AG08395 (cell line): ENCODE measurements around the gene STXBP3.
A peak's percentile ranks its signal among the peaks of the same experiment; 100 is the strongest.
"Not testable (repeated sequence)": the region's sequence is repeated elsewhere in the genome, so short reads cannot be mapped to it uniquely, and the experiment has no call there.

ENCODE experiments used
- DNase-seq: peaks from one replicate; pipeline ENCODE4 v3.0.0; 2012; ENCODE audit warnings: mixed read lengths, low spot score

The STXBP3 gene, protein sequence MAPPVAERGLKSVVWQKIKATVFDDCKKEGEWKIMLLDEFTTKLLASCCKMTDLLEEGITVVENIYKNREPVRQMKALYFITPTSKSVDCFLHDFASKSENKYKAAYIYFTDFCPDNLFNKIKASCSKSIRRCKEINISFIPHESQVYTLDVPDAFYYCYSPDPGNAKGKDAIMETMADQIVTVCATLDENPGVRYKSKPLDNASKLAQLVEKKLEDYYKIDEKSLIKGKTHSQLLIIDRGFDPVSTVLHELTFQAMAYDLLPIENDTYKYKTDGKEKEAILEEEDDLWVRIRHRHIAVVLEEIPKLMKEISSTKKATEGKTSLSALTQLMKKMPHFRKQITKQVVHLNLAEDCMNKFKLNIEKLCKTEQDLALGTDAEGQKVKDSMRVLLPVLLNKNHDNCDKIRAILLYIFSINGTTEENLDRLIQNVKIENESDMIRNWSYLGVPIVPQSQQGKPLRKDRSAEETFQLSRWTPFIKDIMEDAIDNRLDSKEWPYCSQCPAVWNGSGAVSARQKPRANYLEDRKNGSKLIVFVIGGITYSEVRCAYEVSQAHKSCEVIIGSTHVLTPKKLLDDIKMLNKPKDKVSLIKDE

DNA sequence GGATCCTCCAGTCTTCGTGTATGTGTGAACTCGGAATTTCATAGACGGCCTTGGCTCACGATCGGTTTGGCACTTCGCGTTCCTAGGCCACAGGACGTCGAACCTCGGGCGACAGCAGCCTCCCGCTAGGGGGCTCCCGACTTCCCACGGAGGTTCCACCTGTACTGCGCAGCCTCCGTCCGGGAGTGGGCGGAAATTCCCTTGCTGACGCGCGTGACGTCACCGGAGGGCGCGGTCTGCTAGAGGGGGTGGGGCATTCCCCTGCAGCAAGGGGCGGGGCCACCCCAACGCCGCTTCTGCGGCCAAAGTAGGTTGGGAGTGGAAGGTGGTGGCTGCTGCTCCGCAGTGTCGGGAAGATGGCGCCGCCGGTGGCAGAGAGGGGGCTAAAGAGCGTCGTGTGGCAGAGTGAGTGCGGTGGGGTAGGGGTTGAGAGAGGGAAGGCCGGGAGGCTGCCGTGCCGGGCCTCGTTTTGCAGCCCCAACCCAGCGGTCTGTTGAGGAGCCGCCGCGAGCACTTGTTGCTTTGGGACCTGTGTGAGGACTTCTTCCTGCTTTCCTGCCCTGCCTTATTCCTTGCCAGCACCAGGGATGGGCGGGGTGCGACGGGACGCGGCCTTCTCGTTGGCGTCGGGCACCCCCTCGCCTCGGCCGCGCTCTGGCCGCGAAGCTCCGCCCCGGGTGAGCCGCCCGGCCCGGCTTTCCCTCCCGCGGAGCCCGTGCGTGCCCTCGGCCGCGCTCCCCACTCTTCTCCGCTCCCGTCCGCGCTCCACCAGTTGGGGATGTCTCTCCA is at the start of gene STXBP3:
STXBP3 (plus strand) TSS at position 293 of the 789 bp plus-strand sequence; CDS start at position 357, 64 bp downstream.
- DNase-seq = peak; percentile 99

DNA sequence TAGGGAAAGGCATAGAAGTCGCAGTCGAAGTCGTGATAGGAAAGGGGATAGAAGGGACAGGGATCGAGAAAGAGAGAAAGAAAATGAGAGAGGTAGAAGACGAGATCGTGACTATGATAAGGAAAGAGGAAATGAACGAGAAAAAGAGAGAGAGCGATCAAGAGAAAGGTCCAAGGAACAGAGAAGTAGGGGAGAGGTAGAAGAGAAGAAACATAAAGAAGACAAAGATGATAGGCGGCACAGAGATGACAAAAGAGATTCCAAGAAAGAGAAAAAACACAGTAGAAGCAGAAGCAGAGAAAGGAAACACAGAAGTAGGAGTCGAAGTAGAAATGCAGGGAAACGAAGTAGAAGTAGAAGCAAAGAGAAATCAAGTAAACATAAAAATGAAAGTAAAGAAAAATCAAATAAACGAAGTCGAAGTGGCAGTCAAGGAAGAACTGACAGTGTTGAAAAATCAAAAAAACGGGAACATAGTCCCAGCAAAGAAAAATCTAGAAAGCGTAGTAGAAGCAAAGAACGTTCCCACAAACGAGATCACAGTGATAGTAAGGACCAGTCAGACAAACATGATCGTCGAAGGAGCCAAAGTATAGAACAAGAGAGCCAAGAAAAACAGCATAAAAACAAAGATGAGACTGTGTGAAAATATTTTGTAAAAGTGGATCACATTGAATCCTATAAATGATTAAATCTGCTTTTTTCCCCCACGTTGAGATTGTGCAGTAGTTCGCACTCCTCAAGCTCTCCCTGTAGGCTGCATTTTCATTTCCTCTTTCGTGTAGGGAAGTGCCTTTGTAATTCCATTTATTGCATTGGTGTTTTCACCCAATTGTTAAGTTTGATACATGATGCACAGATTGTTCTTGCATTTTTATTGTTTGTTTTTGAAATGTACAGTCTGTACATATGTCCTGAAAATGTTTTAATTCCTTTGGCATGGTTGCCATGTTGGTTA is 46.8 kb upstream of the STXBP3 start:
- no peak for DNase-seq

DNA sequence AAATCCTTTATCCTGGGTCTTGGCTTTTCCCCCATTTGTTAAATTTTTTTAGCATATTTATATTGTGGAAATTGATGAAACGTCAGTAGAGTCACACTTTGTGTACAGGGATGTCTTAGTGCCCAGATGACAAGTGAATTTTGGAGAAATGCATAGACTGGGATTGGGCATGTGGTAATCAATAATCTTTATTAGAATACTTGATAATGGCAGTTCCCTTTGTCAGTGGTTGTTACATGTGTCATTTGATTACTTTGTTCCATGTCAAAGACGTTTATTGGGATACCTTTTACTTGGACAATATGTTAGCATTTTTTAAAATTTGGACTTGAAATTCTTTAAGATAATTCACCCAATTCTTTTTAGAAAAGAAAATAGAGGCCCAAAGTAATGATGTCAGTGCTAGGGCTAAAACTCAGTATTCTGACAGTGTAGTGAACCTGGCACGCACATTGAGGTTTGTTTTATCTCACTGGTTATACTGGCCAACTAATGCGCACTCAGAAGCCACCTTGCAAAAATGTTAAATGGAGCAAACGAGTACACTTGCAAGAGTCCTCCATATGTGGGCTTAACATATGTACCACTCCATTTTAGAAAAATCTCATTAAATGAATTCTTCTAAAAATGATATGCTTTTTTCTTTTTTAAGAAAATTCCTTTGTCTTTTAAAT is 45.2 kb upstream of the STXBP3 start:
- no peak for DNase-seq

DNA sequence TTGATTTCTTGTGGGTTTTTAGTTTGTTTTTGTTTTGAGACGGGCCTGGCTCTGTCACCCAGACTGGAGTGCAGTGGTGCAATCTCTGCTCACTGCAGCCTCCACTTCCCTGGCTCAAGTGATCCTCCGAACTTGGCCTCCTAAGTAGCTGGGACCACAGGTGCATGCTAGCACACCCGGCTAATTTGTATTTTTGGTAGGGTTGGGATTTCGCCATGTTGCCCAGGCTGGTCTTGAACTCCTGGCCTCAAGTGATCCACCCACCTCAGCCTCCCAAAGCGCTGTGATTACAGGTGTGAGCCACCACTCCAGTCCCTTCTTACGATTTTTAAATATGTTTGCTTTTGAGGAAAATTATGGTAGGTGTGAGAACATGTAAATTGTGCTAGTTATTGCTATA is 44.4 kb upstream of the STXBP3 start:
- DNase-seq = not testable (repeated sequence)

DNA sequence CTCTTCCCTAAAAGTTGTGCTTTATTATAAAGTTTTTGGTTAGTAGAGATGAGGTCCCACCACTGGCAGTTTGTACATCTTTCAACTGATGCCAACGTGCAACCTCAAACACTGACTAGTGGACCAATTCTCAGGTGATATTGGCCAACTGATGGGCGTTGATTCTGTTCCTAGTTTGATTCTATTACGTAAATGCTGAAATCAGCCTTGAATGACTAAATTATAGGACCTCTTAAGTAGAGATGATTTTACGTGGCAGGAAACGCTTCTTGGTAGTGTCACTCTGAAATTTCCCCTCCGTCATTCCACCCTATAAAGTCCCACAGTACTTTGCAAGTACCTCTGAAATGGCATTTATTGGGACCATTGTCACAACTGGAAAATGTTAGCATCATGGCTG is 42.5 kb upstream of the STXBP3 start:
- no peak for DNase-seq

DNA sequence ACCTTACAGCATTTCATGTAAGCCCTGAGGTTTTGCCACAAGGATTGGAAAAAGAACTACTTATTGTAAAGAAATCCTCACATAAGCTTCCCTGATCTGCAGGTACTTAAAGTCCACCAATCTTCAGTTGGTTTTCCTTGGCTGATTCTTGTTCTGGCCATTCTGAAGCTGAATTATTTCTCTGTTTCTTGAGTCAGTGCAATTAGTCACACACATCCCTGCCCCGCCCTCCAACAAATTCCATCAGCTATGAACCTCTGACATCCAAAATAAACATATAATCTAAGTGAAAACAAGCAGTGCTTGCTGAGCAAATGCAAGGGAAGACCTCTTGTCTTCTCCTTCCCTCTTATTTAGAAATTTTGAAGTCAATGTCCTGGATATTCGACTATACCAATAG is 42.0 kb upstream of the STXBP3 start:
- DNase-seq = peak; percentile 74

DNA sequence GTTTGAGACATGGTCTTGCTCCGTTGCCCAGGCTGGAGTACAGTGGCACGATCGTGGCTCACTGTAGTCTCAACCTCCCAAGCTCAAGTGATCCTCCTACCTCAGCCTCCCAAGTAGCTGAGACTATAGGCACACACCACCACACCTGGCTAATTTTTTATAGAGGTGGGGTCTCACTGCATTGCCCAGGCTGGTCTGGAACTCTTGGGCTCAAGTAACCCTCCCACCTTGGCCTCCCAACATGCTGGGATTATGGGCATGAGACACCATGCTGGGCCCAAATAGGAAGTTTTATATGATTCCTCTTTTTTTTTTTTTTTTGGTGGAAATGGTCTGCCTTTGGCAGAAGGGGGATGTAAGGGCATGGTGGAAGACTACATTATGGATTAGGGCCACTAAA is 39.8 kb upstream of the STXBP3 start:
- DNase-seq = no peak

DNA sequence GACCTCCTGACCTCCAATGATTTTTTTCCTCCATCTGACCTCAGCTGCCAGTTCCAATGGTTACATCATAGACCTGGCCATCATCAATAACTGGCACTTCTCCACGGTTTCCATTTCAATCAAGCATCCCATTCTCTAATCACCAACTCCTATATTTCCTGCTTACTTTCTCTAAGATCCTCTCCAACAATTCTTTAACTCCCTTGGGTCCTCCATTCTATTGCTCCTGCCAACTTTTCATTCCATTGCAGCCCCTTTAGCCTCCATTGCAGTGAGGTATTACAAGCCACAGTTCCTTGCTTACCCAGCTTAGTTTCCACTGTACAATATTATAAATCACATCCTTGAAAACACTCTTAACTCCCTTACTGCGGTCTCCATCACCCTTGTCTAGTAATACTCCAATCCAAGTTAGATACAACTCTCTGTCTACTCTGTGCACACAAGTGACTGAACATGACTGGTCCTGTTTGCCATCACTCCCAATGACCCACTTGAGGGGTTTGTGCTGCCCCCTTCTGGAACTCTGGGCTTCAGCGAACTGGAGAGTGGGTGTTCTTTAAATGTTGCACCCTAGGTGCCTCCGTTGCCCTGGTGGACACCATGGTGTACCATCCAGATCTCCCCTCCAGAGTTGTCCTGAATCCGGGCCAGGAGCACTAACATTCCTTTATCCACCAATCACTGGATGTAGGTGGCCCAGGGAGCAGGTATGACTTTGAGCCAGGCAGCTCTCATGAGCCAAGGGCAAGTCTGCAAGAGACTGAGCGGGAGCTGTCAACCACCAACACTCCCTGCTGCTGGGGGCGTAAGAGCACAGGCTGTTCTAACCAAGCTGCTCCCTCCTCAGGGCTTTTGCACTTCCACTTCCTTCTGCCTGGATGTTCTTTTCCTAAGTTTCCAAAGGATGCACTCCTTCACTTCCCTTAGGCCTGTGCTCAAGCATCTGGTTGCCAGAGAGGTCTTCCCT is 37.5 kb upstream of the STXBP3 start:
- no peak for DNase-seq

DNA sequence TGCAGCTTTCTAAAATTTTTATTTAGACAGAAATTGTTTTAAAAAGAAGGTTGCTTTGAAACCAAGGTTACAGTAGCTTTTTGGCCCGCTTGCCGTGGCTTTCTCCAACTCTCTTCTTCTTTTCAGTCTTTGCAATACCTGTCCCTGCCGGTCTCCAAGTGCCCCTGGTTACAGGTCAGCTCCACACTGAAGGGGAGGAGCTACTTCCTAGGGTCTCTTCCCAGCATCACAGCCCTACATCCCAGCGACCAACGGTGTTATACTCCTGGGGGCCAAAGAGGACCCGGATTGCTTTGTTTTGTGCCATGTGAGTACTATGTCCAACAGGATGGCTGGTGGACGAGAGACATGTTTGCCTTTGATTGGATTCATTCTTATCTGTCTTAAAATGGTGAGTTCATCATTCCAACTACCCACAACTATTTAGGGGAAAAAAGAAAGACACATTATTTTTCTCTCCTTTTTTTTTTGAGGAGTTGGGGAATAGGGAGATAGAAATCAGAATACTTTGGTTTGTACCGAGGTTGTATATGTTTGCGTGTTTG is 33.8 kb upstream of the STXBP3 start, which contains the start of gene FNDC7:
FNDC7 (plus strand) TSS at position 303 of the 545 bp plus-strand sequence; CDS start at position 329, 26 bp downstream.
- no peak for DNase-seq

DNA sequence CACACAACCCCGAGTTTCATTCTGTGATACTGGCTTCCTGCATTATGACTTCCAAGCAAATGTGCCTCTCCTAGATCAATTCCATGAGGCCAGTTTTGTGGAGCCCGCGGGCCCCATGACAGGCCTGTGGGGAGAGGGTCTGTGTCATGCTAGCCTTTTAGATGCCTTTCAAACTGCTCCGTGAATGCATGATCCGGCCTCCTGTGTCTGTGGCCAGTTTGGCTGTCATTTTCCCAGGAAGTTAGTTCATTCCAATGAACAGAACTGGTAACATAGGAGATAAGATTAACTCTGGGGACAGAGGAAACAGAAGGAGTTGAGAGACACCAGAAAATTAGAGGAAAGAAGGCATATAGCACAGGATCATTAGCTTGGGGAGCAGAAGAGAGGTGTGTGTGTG is 30.5 kb upstream of the STXBP3 start:
- DNase-seq = no peak

DNA sequence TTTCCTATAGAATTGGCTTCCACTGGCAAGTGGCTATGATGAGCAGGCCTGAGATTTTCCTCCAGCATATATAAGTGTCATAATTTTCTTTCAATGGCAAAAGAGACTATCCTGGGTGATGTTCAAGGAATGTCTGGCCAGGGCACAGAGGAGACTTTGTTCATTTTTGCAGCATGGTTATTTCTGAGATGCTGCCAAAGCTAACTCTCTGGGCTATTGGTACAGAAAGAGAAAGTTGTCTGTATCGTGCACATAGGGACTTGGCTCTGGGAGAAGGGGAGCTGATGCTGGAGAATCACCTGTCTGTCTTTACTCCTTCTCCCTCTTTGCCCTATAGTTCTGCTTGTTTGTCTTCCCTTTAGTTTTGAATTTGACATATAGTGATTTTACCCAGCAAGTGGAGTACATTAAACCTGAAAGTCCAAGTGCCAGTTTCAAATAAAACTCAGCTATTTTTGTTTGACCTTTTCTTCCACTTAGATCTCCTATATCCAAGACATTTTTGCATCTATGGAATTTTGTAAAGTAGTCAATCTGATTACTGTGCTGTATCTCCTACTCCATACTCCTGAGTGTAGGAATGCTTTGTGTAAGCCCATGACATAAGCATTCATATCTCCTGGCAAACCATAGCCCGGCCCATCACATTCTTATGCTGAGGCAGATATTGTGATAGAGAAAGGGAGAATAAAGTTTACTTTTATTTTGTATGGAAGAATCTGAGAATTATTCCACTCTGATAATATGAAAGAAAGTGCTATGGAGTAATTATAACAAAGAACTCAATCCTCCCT is 29.8 kb upstream of the STXBP3 start:
- DNase-seq = no peak

DNA sequence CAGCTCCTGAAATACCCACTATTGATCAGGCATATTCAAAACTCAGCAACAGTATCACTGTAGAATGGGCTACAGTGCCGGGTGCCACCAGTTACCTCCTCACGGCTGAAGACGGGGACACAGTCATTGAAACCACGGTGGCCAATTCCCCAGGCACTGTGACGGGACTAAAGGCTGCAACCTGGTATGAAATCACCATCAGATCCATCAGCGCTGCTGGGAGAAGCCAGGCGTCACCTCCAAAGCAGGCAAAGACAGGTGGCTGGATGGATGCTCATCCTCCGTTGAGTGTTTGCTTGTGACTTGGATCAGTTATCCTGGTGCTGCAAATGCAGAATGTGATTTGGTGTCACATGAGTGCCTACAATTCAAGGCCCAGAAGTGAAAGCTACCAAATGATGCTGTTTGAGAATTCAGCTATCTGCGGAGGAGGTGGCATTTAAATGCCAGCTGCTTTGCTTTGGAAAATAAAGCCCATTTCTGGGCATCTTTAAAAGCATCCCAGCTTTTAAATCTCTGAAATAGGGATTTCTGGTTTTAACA is 28.6 kb upstream of the STXBP3 start:
- no peak for DNase-seq

DNA sequence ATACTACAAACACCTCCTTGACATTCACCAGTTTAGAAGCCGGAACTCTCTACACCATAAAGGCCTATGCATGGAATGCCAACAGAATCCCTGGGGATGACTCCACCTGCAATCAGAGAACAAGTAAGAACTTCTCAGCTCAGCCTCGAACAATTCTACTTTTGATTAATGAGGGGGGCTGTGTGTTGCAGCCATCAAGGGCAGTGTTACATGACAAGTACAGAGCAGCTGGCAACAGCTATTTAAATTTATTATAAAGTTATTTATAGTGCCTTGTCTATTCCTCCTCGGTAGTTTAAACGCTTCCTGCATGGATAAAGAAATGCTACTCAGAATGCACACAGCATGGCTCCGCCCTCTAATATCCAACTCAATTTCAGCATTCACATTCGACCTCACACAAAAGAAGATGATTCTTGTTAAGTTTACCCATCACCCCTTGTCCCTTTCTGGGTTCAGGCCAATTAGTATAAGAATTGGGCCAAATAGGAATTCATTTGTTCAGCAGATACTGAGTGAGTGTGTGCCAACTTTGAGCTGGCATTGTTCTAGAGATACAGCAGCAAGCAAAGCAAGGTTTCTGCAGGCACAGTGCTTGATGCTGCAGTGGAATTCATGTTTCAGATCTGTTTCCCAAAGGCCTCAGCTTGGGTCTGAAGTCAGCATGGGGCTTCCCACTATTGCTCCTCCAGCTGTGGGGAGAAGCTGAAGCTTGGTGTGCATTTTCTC is 27.4 kb upstream of the STXBP3 start:
- no peak for DNase-seq

DNA sequence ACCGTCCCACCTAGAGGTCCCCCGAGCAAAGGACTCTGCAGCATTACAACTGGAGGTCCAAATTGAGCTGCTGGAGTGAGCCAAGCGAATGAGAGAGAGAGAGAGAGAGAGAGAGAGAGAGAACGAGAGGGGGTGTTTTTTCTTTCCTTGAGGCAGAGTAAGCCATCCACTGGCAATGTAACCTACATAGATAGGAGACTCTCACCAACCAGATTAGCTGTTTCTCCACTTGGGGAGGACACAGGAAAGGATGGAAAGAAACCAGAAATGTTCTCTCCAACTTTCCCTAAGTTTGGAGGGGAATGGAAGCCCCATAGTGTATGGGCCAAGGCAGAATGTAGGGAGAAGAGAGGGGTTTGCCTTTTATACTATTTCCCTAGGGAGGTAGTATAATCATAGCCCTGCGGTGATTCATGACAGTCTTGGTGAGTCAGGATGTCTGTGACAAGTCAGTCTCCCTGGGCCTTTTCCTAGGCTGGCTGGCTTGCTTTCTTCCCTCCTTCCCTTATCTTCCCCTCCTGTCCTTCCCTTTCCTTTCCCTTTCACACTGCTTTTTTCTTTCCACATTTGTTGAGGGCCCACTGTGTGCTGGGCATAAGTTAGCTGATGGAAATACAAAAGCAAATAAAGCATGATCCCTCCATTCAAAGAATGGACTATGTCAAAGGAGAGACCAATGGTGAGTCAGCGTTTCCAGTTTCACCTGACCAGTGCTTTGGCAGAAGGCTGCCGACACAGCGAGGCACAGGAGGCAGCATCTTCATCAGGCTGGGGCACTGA is 26.6 kb upstream of the STXBP3 start:
- DNase-seq = peak; percentile 93

DNA sequence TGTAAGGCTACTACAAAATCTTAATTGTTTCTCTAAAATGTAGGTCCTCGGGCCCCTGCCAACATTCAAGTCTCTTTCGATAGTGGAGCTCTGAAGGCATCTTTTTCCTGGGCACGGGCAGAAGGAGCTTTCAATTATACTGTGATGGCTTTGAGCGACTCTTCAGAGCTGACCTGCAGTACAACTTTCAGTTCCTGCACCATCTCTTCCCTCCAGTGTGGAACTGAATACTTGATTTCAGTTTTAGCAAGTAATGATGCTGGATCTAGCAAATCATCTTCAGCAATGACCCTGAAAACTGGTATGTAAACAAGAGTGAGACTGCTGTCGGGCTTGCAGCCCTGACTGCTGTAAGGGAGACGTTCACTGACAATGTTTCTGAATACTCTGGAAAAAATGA is 24.2 kb upstream of the STXBP3 start:
- no peak for DNase-seq

DNA sequence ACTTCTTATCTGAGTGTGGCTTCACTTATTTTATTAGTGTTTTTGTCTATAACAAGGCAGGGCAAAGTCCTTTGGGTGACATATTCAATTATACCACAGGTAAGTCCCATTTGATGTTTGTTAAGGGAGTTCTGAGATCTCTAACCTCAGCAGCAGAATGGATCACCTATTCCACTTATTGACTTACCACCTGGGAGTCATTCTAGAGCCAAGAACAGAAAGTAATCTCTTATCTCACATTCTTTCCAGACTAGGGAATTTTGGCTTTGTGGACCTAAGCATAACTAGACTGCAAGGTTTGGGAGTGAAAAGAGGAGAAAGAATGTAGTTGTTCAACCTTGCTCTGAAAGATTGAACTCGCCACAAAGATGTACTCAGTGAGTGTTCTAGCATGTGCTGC is 20.6 kb upstream of the STXBP3 start:
- no peak for DNase-seq
